IMR-90 (cell line): ENCODE results near the gene COLEC11. TPM values are rescaled to one million over a fixed set of nuclear protein-coding genes. Genes with fewer than 3 reads are reported as not detected.
A peak's percentile ranks its signal among the peaks of the same experiment; 100 is the strongest.
"Not testable (repeated sequence)": the region's sequence is repeated elsewhere in the genome, so short reads cannot be mapped to it uniquely, and the experiment has no call there.

Source experiments
- ATAC-seq: fragments of 200-7000 bp; cut with Tn5 transposase; 2 replicates; pipeline ENCODE4 v1.9.1; 2020; ENCODE audit warnings: low read depth, mild to moderate bottlenecking, moderate library complexity
- BruUV-seq: library from RNA; stranded (reverse); fragments of 400-500 nt; replicated peaks from 2 replicates; lab custom pipeline; 2021; lab: Mats Ljungman, UMichigan
- CTCF ChIA-PET: fragments of 300-600 bp; formaldehyde crosslinking; extraction: SDS; loops from one replicate; lab custom pipeline; 2021; ENCODE audit warnings: antibody characterized with exemption; lab: Yijun Ruan, JAX
- POLR2A ChIA-PET: fragments of 300-600 bp; sonication (Branson Sonifier 250); formaldehyde crosslinking; loops from one replicate; lab custom pipeline; 2022; ENCODE audit warnings: antibody characterized with exemption; ENCODE audit not compliant: unreplicated experiment; lab: Charles Lee
- DNase-seq: peaks from one replicate; pipeline ENCODE4 v3.0.0; 2013
- H2AFZ ChIP-seq: replicated peaks from 2 replicates; pipeline ENCODE3; 2013; ENCODE audit warnings: low read length, mild to moderate bottlenecking; ENCODE audit not compliant: poor library complexity
- H2AK5ac ChIP-seq: 2 replicates; pipeline ENCODE4 v1.6.1; 2013; ENCODE audit warnings: low read depth, low read length, inconsistent platforms
- H2AK9ac ChIP-seq: replicated peaks from 2 replicates; pipeline ENCODE3; 2013; ENCODE audit warnings: mild to moderate bottlenecking, low read depth, low read length, moderate library complexity; ENCODE audit not compliant: poor library complexity
- H2BK120ac ChIP-seq: 2 replicates; pipeline ENCODE4 v1.6.1; 2013; ENCODE audit warnings: low read depth, low read length, inconsistent platforms
- H2BK15ac ChIP-seq: 3 replicates; pipeline ENCODE4 v1.6.1; 2013; ENCODE audit warnings: low read depth, low read length, inconsistent platforms
- H2BK20ac ChIP-seq: 2 replicates; pipeline ENCODE4 v1.6.1; 2013; ENCODE audit warnings: low read depth, mild to moderate bottlenecking, inconsistent platforms, low read length, moderate library complexity
- H2BK5ac ChIP-seq: 2 replicates; pipeline ENCODE4 v1.6.1; 2013; ENCODE audit warnings: mild to moderate bottlenecking, low read depth, low read length, inconsistent platforms; ENCODE audit not compliant: poor library complexity, severe bottlenecking
- H3K14ac ChIP-seq: replicated peaks from 2 replicates; pipeline ENCODE4 v1.6.1; 2013; ENCODE audit warnings: low read depth, low read length, inconsistent platforms
- H3K18ac ChIP-seq: 2 replicates; pipeline ENCODE4 v1.6.1; 2013; ENCODE audit warnings: low read depth, low read length, control low read depth
- H3K23ac ChIP-seq: 2 replicates; pipeline ENCODE4 v1.6.1; 2013; ENCODE audit warnings: low read depth, low read length, inconsistent platforms
- H3K27ac ChIP-seq: 2 replicates; pipeline ENCODE4 v1.5.1; 2013; ENCODE audit warnings: mild to moderate bottlenecking, control low read depth, low read length; ENCODE audit not compliant: insufficient read depth
- H3K27me3 ChIP-seq: 2 replicates; pipeline ENCODE4 v1.6.1; 2013; ENCODE audit warnings: low read length; ENCODE audit not compliant: control insufficient read depth, insufficient read depth
- H3K36me3 ChIP-seq: 2 replicates; pipeline ENCODE4 v1.6.1; 2013; ENCODE audit warnings: low read length, mixed read lengths; ENCODE audit not compliant: control insufficient read depth, insufficient read depth
- H3K4ac ChIP-seq: 2 replicates; pipeline ENCODE4 v1.6.1; 2013; ENCODE audit warnings: low read depth, low read length, inconsistent platforms
- H3K4me1 ChIP-seq: 2 replicates; pipeline ENCODE4 v1.6.1; 2013; ENCODE audit warnings: low read length, mixed read lengths; ENCODE audit not compliant: control insufficient read depth, insufficient read depth
- H3K4me2 ChIP-seq: 2 replicates; pipeline ENCODE4 v1.6.1; 2013; ENCODE audit warnings: low read depth, mild to moderate bottlenecking, control low read depth, low read length, moderate library complexity
- H3K4me3 ChIP-seq: 2 replicates; pipeline ENCODE4 v1.5.1; 2013; ENCODE audit warnings: low read depth, mild to moderate bottlenecking, control low read depth, low read length, moderate library complexity; ENCODE audit not compliant: insufficient read depth
- H3K56ac ChIP-seq: 2 replicates; pipeline ENCODE4 v1.6.1; 2013; ENCODE audit warnings: low read length, inconsistent platforms; ENCODE audit not compliant: insufficient read depth; ENCODE audit errors: extremely low read depth
- H3K79me1 ChIP-seq, 2 experiments: 2 replicates each; pipeline ENCODE4 v1.6.1; 2013; ENCODE audit warnings: low read length in 2 of 2, inconsistent platforms in 1 of 2, low read depth in 1 of 2
- H3K9ac ChIP-seq: 2 replicates; pipeline ENCODE4 v1.6.1; 2013; ENCODE audit warnings: low read depth, low read length, control low read depth
- H3K9me1 ChIP-seq: 2 replicates; pipeline ENCODE4 v1.6.1; 2013; ENCODE audit warnings: low read length, inconsistent platforms; ENCODE audit not compliant: insufficient read depth
- H3K9me3 ChIP-seq: 2 replicates; pipeline ENCODE4 v1.6.1; 2013; ENCODE audit warnings: low read length; ENCODE audit not compliant: control insufficient read depth, insufficient read depth
- H4K20me1 ChIP-seq: 2 replicates; pipeline ENCODE4 v1.6.1; 2013; ENCODE audit warnings: low read length, inconsistent platforms; ENCODE audit not compliant: insufficient read depth
- H4K5ac ChIP-seq: 2 replicates; pipeline ENCODE4 v1.6.1; 2013; ENCODE audit warnings: mild to moderate bottlenecking, low read depth, low read length, control low read depth
- H4K8ac ChIP-seq, 2 experiments: 2 replicates each; pipeline ENCODE4 v1.6.1; 2013; ENCODE audit warnings: low read depth in 2 of 2, low read length in 2 of 2, control low read depth in 1 of 2, inconsistent platforms in 1 of 2
- H4K91ac ChIP-seq: 2 replicates; pipeline ENCODE4 v1.6.1; 2013; ENCODE audit warnings: low read depth, low read length, inconsistent platforms; ENCODE audit not compliant: insufficient read depth
- MAFK ChIP-seq: IDR thresholded peaks from 2 replicates; pipeline ENCODE4 v1.6.1; 2012; ENCODE audit warnings: low read depth, low read length, improper control_type of control experiment
- WGBS, 2 experiments: methylation state at CpG; one replicate each; pipeline versions ENCODE4 v1.1.5 to v1.1.7; 2013; ENCODE audit warnings: missing lambda C conversion rate in 2 of 2; ENCODE audit not compliant: insufficient read length in 1 of 2; ENCODE audit errors: extremely low coverage in 2 of 2; 5-methylcytosine and 5-hydroxymethylcytosine counted together
- dilution Hi-C: fragments of 300-500 bp; cut with HindIII; formaldehyde crosslinking; loops from one replicate; pipeline ENCODE4 v1.14.3; 2018; ENCODE audit warnings: low sequenced_read_pairs; ENCODE audit not compliant: unreplicated experiment
- in situ Hi-C: fragments of 300-500 bp; cut with MboI; formaldehyde crosslinking; loops from 3 replicates; pipeline ENCODE4 v1.14.3; 2019; ENCODE audit warnings: low sequenced_read_pairs, inconsistent platforms, mixed read lengths
- intact Hi-C: fragments of 100-400 bp; cut with micrococcal nuclease; formaldehyde crosslinking; loops from 2 replicates; pipeline ENCODE4 v1.10.0; 2022
- polyA plus RNA-seq, 3 experiments: library from polyadenylated mRNA; depleted of rRNA; stranded (reverse); fragments of >200 nt; gene quantifications; 2 replicates each; pipeline ENCODE4 v1.2.3, GENCODE V29; 2012; ENCODE audit warnings: low replicate concordance in 1 of 3
- total RNA-seq: library from RNA; depleted of rRNA; stranded (reverse); fragments of >200 nt; gene quantifications from 2 replicates; pipeline ENCODE4 v1.2.3, GENCODE V29; 2012

COLEC11 gene
- total and polyA plus RNA-seq, 2 of the 4 experiments (the other 2 are of a cell fraction) = under 0.01 to 0.24 TPM

- dilution Hi-C loops, H3K18ac ChIP-seq, H3K27ac ChIP-seq, in situ Hi-C loops, H3K9ac ChIP-seq, H3K9me1 ChIP-seq, H2BK120ac ChIP-seq, H3K56ac ChIP-seq, CTCF ChIA-PET, H3K4me1 ChIP-seq, H4K8ac ChIP-seq, H2AFZ ChIP-seq, POLR2A ChIA-PET, H4K91ac ChIP-seq, H2BK5ac ChIP-seq, intact Hi-C loops, H4K5ac ChIP-seq, H2AK5ac ChIP-seq, H3K4me3 ChIP-seq, ATAC-seq, H4K20me1 ChIP-seq, H2BK20ac ChIP-seq, H3K9me3 ChIP-seq, H3K4me2 ChIP-seq, H2AK9ac ChIP-seq, H3K4ac ChIP-seq, H2BK15ac ChIP-seq, H3K27me3 ChIP-seq, H3K23ac ChIP-seq, H3K36me3 ChIP-seq, BruUV-seq, DNase-seq, H3K14ac ChIP-seq, H3K79me1 ChIP-seq: not testable (repeated sequence)
- 89% methylated on average over 11 of the region's 25 CpGs; no CpG with 5 or more reads in 1 of the 2 experiments for WGBS, 2 experiments
- peak; percentile 55 for TF ChIP-seq MAFK
Observed at GRCh38 chr2:3616435-3617197, 21.7 kb downstream of the COLEC11 start.
